DMS53 treated with DMSO at 0.1 percent for 48 hours (cell line): ENCODE measurements around the gene LAMA2.

Experiments used
- DNase-seq: peaks from one replicate; lab custom pipeline; 2025; ENCODE audit not compliant: unreplicated experiment; lab: John Stamatoyannopoulos, UW

The LAMA2 gene

GRCh38 chr6:129351807-129352206 lies 468.9 kb downstream of the LAMA2 start:
- no peak for DNase-seq

GRCh38 chr6:129353067-129353466 lies 470.1 kb downstream of the LAMA2 start:
- DNase-seq, result no peak

- no peak for DNase-seq
These were observed 473.2 kb downstream of the LAMA2 start for GRCh38 chr6:129356129-129356528.

GRCh38 chr6:129359811-129360681 lies 477.1 kb downstream of the LAMA2 start:
- DNase-seq, result no peak

- no peak for DNase-seq
These were observed 477.7 kb downstream of the LAMA2 start for GRCh38 chr6:129360682-129360955.

GRCh38 chr6:129364037-129364436 lies 481.1 kb downstream of the LAMA2 start:
- no peak for DNase-seq

GRCh38 chr6:129364767-129365166 lies 481.8 kb downstream of the LAMA2 start:
- no peak for DNase-seq

GRCh38 chr6:129368076-129368475 lies 485.1 kb downstream of the LAMA2 start:
- DNase-seq, result no peak

- DNase-seq, result no peak
These were observed 486.0 kb downstream of the LAMA2 start for GRCh38 chr6:129368970-129369369.

GRCh38 chr6:129369737-129370136 lies 486.8 kb downstream of the LAMA2 start:
- DNase-seq, result no peak

- peak; percentile 12 for DNase-seq
These were observed 487.5 kb downstream of the LAMA2 start for GRCh38 chr6:129370268-129370916.

- DNase-seq, result no peak
These were observed 498.9 kb downstream of the LAMA2 start for GRCh38 chr6:129381885-129382284.

GRCh38 chr6:129382916-129383315 lies 500.0 kb downstream of the LAMA2 start:
- DNase-seq, result no peak

- no peak for DNase-seq
These were observed 502.2 kb downstream of the LAMA2 start for GRCh38 chr6:129385117-129385516.

GRCh38 chr6:129390900-129391299 lies 508.0 kb downstream of the LAMA2 start:
- no peak for DNase-seq

GRCh38 chr6:129393654-129394053 lies 510.7 kb downstream of the LAMA2 start:
- DNase-seq, result no peak

GRCh38 chr6:129398764-129399163 lies 515.8 kb downstream of the LAMA2 start:
- DNase-seq, result no peak

GRCh38 chr6:129402244-129402643 lies 519.3 kb downstream of the LAMA2 start:
- DNase-seq, result no peak

- DNase-seq, result no peak
These were observed 528.2 kb downstream of the LAMA2 start for GRCh38 chr6:129411092-129411491.

GRCh38 chr6:129416337-129416990 lies 533.5 kb downstream of the LAMA2 start:
- no peak for DNase-seq

GRCh38 chr6:129417416-129418086 lies 534.6 kb downstream of the LAMA2 start:
- no peak for DNase-seq

GRCh38 chr6:129419324-129419723 lies 536.4 kb downstream of the LAMA2 start:
- DNase-seq, result no peak
